Measurements from ENCODE around the gene VWA3A.

Gene VWA3A

GRCh38 chr16:22077700-22078313 lies 14.5 kb upstream of the VWA3A start:
- peak; percentile 66 for DNase-seq (ENCODE audit: extremely low spot score)
- TF ChIP-seq NFRKB (IDR thresholded peaks at IDR 0.05) (no peak), ELF4 (IDR thresholded peaks at IDR 0.05) (no peak), ZNF384 (IDR thresholded peaks at IDR 0.05) (no peak), FOXA1 (IDR thresholded peaks at IDR 0.05) (no peak), ARNT (IDR thresholded peaks at IDR 0.05) (no peak)
- CTCF ChIA-PET, result interaction anchor here (0.7 to 2.8 kb wide), 25 partner anchors 8 to 127 kb away, joined by 3 to 37 read pairs (median 5); partner anchors contain the start of genes MOSMO and VWA3A
- POLR2A ChIA-PET, result interaction anchor here (0.8 to 1.3 kb wide), 2 partner anchors 70 to 258 kb away, joined by 3 to 20 read pairs; partner anchors contain the start of gene MOSMO

GRCh38 chr16:22078656-22079055 lies 13.7 kb upstream of the VWA3A start:
- TF ChIP-seq CTBP1 (IDR thresholded peaks at IDR 0.05; ENCODE audit: borderline replicate concordance), result no peak
- TF ChIP-seq SUZ12 (IDR thresholded peaks at IDR 0.05), result no peak
- TF ChIP-seq FOXK2 (IDR thresholded peaks at IDR 0.05), result no peak
- TF ChIP-seq SP1 (IDR thresholded peaks at IDR 0.05), result no peak
- no peak for TF ChIP-seq PKNOX1 (IDR thresholded peaks at IDR 0.05)
- TF ChIP-seq ARNT (IDR thresholded peaks at IDR 0.05), result no peak
- TF ChIP-seq HDGF (IDR thresholded peaks at IDR 0.05; ENCODE audit: borderline replicate concordance), result no peak
- no peak for TF ChIP-seq FOXM1 (IDR thresholded peaks at IDR 0.05; ENCODE audit: borderline replicate concordance)
- no peak for TF ChIP-seq LEF1 (IDR thresholded peaks at IDR 0.05; ENCODE audit: borderline replicate concordance)
- no peak for TF ChIP-seq TARDBP (IDR thresholded peaks at IDR 0.05)
- no peak for TF ChIP-seq ELF4 (IDR thresholded peaks at IDR 0.05)
- TF ChIP-seq NFRKB (IDR thresholded peaks at IDR 0.05), result no peak
- TF ChIP-seq ZNF384 (IDR thresholded peaks at IDR 0.05), result no peak
- no peak for TF ChIP-seq FOXA1 (IDR thresholded peaks at IDR 0.05)
- no peak for TF ChIP-seq L3MBTL2 (conservative IDR thresholded peaks at IDR 0.05)
- no peak for TF ChIP-seq BHLHE40 (IDR thresholded peaks at IDR 0.05; ENCODE audit: borderline replicate concordance)
- ChIA-PET POLR2A (interaction anchor here (0.9 to 1.0 kb wide), 2 partner anchors 70 to 71 kb away, joined by 3 to 4 read pairs; partner anchors contain the start of gene MOSMO), CTCF (interaction anchor here (0.7 to 2.8 kb wide), 11 partner anchors 11 to 110 kb away, joined by 3 to 37 read pairs (median 8); partner anchors contain the start of gene MOSMO)
- no peak for DNase-seq (ENCODE audit: extremely low spot score)

GRCh38 chr16:22081050-22081449 lies 11.3 kb upstream of the VWA3A start:
- CTCF ChIA-PET, result no interaction called here
- TF ChIP-seq HDGF (IDR thresholded peaks at IDR 0.05; ENCODE audit: borderline replicate concordance) (no peak), FOXK2 (IDR thresholded peaks at IDR 0.05) (no peak), CTBP1 (IDR thresholded peaks at IDR 0.05; ENCODE audit: borderline replicate concordance) (no peak), PKNOX1 (IDR thresholded peaks at IDR 0.05) (no peak), SUZ12 (IDR thresholded peaks at IDR 0.05) (no peak), SP1 (IDR thresholded peaks at IDR 0.05) (no peak), ZNF384 (IDR thresholded peaks at IDR 0.05) (no peak), TARDBP (IDR thresholded peaks at IDR 0.05) (no peak), ARNT (IDR thresholded peaks at IDR 0.05) (no peak), ELF4 (IDR thresholded peaks at IDR 0.05) (no peak), BHLHE40 (IDR thresholded peaks at IDR 0.05; ENCODE audit: borderline replicate concordance) (no peak), LEF1 (IDR thresholded peaks at IDR 0.05; ENCODE audit: borderline replicate concordance) (no peak), L3MBTL2 (conservative IDR thresholded peaks at IDR 0.05) (no peak)
- POLR2A ChIA-PET, result no interaction called here
- DNase-seq (ENCODE audit: extremely low spot score), result no peak

GRCh38 chr16:22086440-22086839 lies 5.9 kb upstream of the VWA3A start:
- CTCF ChIA-PET, result no interaction called here
- TF ChIP-seq SP1 (IDR thresholded peaks at IDR 0.05), result no peak
- no peak for TF ChIP-seq BHLHE40 (IDR thresholded peaks at IDR 0.05; ENCODE audit: borderline replicate concordance)
- no peak for TF ChIP-seq NFRKB (IDR thresholded peaks at IDR 0.05)
- no peak for TF ChIP-seq PKNOX1 (IDR thresholded peaks at IDR 0.05)
- no peak for TF ChIP-seq FOXK2 (IDR thresholded peaks at IDR 0.05)
- TF ChIP-seq SUZ12 (IDR thresholded peaks at IDR 0.05), result no peak
- no peak for TF ChIP-seq FOXM1 (IDR thresholded peaks at IDR 0.05; ENCODE audit: borderline replicate concordance)
- no peak for TF ChIP-seq ELF4 (IDR thresholded peaks at IDR 0.05)
- no peak for TF ChIP-seq ZNF384 (IDR thresholded peaks at IDR 0.05)
- no peak for TF ChIP-seq LEF1 (IDR thresholded peaks at IDR 0.05; ENCODE audit: borderline replicate concordance)
- no peak for TF ChIP-seq FOXA1 (IDR thresholded peaks at IDR 0.05)
- POLR2A ChIA-PET, result no interaction called here
- no peak for DNase-seq (ENCODE audit: extremely low spot score)

GRCh38 chr16:22088642-22089041 lies 3.7 kb upstream of the VWA3A start:
- ChIA-PET CTCF (interaction anchor here (0.6 to 1.0 kb wide), 3 partner anchors 11 to 53 kb away, joined by 4 to 8 read pairs (median 5); no protein-coding TSS in a partner anchor), POLR2A (no interaction called here)
- TF ChIP-seq FOXM1 (IDR thresholded peaks at IDR 0.05; ENCODE audit: borderline replicate concordance), result no peak
- TF ChIP-seq LEF1 (IDR thresholded peaks at IDR 0.05; ENCODE audit: borderline replicate concordance), result no peak
- no peak for TF ChIP-seq SUZ12 (IDR thresholded peaks at IDR 0.05)
- TF ChIP-seq L3MBTL2 (conservative IDR thresholded peaks at IDR 0.05), result no peak
- no peak for TF ChIP-seq HDGF (IDR thresholded peaks at IDR 0.05; ENCODE audit: borderline replicate concordance)
- no peak for TF ChIP-seq BHLHE40 (IDR thresholded peaks at IDR 0.05; ENCODE audit: borderline replicate concordance)
- TF ChIP-seq PKNOX1 (IDR thresholded peaks at IDR 0.05), result no peak
- DNase-seq (ENCODE audit: extremely low spot score), result no peak
